Lung (tissue), 12 donors: Measurements from ENCODE around the gene SELENOM. TPM values are rescaled to one million over a fixed set of nuclear protein-coding genes. Genes with fewer than 3 reads are reported as not detected.
A peak's percentile ranks its signal among the peaks of the same experiment; 100 is the strongest.

Experiments used
- ATAC-seq: fragments of 200-7000 bp; cut with Tn5 transposase; one replicate; pipeline ENCODE4 v1.9.1; 2020; ENCODE audit warnings: moderate number of reproducible peaks; ENCODE audit not compliant: insufficient read depth, low FRiP score
- DNase-seq, 3 donors: peaks; one replicate each; pipeline ENCODE4 v3.0.0-alpha.2; 2013 to 2017
- H3K27ac ChIP-seq, 2 donors: one replicate each; pipeline ENCODE4 v1.5.1; 2013; ENCODE audit warnings: mild to moderate bottlenecking in 2 of 2, moderate library complexity in 2 of 2, control low read depth in 1 of 2, inconsistent platforms in 1 of 2, low read depth in 1 of 2, low read length in 1 of 2
- H3K27me3 ChIP-seq, 3 donors: one replicate each; pipeline ENCODE4 v1.5.1; 2013; ENCODE audit warnings: low read length in 2 of 3; ENCODE audit not compliant: control insufficient read depth in 3 of 3, insufficient read depth in 3 of 3
- H3K36me3 ChIP-seq, 4 donors: one replicate each; pipeline ENCODE4 v1.5.1; 2013; ENCODE audit warnings: low read length in 4 of 4, mild to moderate bottlenecking in 1 of 4, moderate library complexity in 1 of 4; ENCODE audit not compliant: control insufficient read depth in 4 of 4, insufficient read depth in 4 of 4
- H3K4me1 ChIP-seq, 5 donors: one replicate each; pipeline ENCODE4 v1.5.1; 2013; ENCODE audit warnings: low read length in 5 of 5, mild to moderate bottlenecking in 2 of 5, moderate library complexity in 1 of 5; ENCODE audit not compliant: control insufficient read depth in 5 of 5, insufficient read depth in 5 of 5
- H3K4me3 ChIP-seq: one replicate; pipeline ENCODE4 v1.5.1; 2013; ENCODE audit warnings: mild to moderate bottlenecking, control low read depth, moderate library complexity
- H3K9ac ChIP-seq, 2 donors: one replicate each; pipeline ENCODE4 v1.5.1; 2013; ENCODE audit warnings: low read length in 2 of 2, control low read depth in 1 of 2; ENCODE audit not compliant: insufficient read depth in 1 of 2
- H3K9me3 ChIP-seq, 4 donors: one replicate each; pipeline ENCODE4 v1.5.1; 2013; ENCODE audit warnings: low read length in 3 of 4, mild to moderate bottlenecking in 1 of 4, moderate library complexity in 1 of 4; ENCODE audit not compliant: control insufficient read depth in 4 of 4, insufficient read depth in 3 of 4
- CTCF ChIP-seq: IDR thresholded peaks from 2 replicates; pipeline ENCODE4 v1.5.1; 2012; ENCODE audit warnings: mild to moderate bottlenecking; ENCODE audit errors: control extremely low read depth, extremely low read depth
- WGBS, 2 donors: extraction: QIAGEN DNeasy Blood & Tissue Kit; methylation state at CpG; one replicate each; pipeline ENCODE4 v1.1.7; 2013; 5-methylcytosine and 5-hydroxymethylcytosine counted together
- polyA plus RNA-seq, 2 donors: library from polyadenylated mRNA; stranded (reverse); fragments of 200-250 nt; gene quantifications; one replicate each; pipeline ENCODE4 v1.2.1, GENCODE V29; 2013
- total RNA-seq, 2 donors: library from RNA; depleted of rRNA in 1 of 2; stranded (reverse); fragments of >200 nt in 1 of 2; gene quantifications; one replicate each; pipeline ENCODE4 v1.2.1, GENCODE V29; 2014 to 2021
- donor health status: control.
- donor health status: control.
- donor health status: Bipolar disorder and iron deficiency.
- donor health status: healthy.
- donor health status: DM: yes; HTN: yes; CAD: no.

The SELENOM gene
- total and polyA plus RNA-seq, 4 donors = 26.6 to 159 (median 147) TPM

GRCh38 chr22:31148488-31148887, 41.1 kb upstream of the SELENOM start:
- Histone ChIP-seq H3K27me3 (no peaks in the 10 kb centered on the region), H3K27ac (peak overlapping the region; percentile 30 to 48), H3K4me3 (no peak overlapping the region), H3K4me1 (peaks cover 0 to 3% (median 0%) of the 10 kb centered on the region in 5 donors), H3K9ac (no peak overlapping the region), H3K9me3 (no peaks in the 10 kb centered on the region), H3K36me3 (no peaks in the 10 kb centered on the region)
- ATAC-seq (peak; percentile 24), DNase-seq (no peak)
- TF ChIP-seq CTCF = no peak
- WGBS, 2 donors = 78 to 92% methylated on average over 1 of the region's 1 CpG

DNA sequence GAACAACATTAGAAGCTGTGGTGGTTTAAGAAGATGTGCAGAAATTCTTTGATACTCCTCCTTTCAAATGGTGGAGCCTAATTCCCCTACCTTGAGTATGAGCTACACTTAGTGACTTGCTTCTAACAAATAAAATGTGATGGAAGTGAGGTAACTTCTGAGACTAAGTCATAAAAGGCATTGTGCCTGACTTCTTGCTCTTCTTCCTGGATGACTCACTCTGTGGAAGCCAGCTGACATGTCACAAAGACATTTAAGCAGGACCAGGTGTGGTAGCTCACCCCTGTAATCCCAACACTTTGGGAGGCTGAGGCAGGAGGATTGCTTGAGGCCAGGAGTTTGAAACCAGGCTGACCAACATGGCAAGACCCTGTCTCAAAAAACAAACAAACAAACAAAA, 36.9 kb upstream of the SELENOM start:
- DNase-seq = no peak
- no peak for TF ChIP-seq CTCF
- no peak overlapping the region for H3K27ac ChIP-seq
- H3K9me3 ChIP-seq = no peaks in the 10 kb centered on the region
- no peaks in the 10 kb centered on the region for H3K36me3 ChIP-seq
- ATAC-seq = no peak
- H3K9ac ChIP-seq = no peak overlapping the region
- H3K27me3 ChIP-seq = peaks cover 0 to under 1% (median 0%) of the 10 kb centered on the region in 3 donors
- H3K4me3 ChIP-seq = no peak overlapping the region
- H3K4me1 ChIP-seq = peaks cover 0 to 3% (median 0%) of the 10 kb centered on the region in 5 donors

GRCh38 chr22:31143537-31143936, 36.2 kb upstream of the SELENOM start:
- Histone ChIP-seq H3K9ac (no peak overlapping the region), H3K4me3 (no peak overlapping the region), H3K27me3 (peaks cover 0 to 3% (median 0%) of the 10 kb centered on the region in 3 donors), H3K4me1 (peaks cover 0 to 2% (median 0%) of the 10 kb centered on the region in 5 donors), H3K36me3 (no peaks in the 10 kb centered on the region), H3K27ac (no peak overlapping the region), H3K9me3 (no peaks in the 10 kb centered on the region)
- DNase-seq (no peak), ATAC-seq (no peak)
- 73 to 74% methylated on average over 3 of the region's 3 CpGs for WGBS, 2 donors
- no peak for TF ChIP-seq CTCF

DNA sequence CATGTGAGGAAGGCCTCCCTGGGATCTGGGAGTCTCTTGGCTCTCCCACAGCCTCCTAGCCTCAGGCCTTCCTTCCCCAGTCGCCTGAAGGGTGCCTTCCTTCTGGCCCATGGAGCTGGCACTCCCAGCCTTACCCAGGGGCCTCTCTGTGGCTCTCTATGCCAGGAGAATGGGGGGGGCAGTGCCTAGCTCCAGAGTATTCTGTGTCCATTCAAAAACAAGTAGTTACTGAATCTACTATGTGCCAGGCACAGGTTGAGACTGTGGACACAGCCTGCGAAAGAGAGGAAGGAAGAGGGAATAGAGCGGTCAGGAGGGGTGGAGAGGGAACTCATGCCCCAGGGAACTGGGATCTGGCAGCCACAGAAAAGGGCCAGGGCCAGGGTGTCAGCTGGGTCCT, 35.7 kb upstream of the SELENOM start:
- ATAC-seq (no peak), DNase-seq (no peak)
- H3K27me3 ChIP-seq = peaks cover 0 to 3% (median 0%) of the 10 kb centered on the region in 3 donors
- H3K36me3 ChIP-seq = no peaks in the 10 kb centered on the region
- H3K4me3 ChIP-seq = no peak overlapping the region
- no peak for TF ChIP-seq CTCF
- H3K27ac ChIP-seq = no peak overlapping the region
- H3K4me1 ChIP-seq = no peaks in the 10 kb centered on the region
- WGBS, 2 donors = 56 to 63% methylated on average over 3 of the region's 3 CpGs
- H3K9me3 ChIP-seq = no peaks in the 10 kb centered on the region
- no peak overlapping the region for H3K9ac ChIP-seq
